ENCODE data around the gene HIRA. TPM values are rescaled to one million over a fixed set of nuclear protein-coding genes. Genes with fewer than 3 reads are reported as not detected.
A peak's percentile ranks its signal among the peaks of the same experiment; 100 is the strongest.

Gene HIRA
- total RNA-seq, 2 experiments from 2014 or later, result 31.2 to 55.7 TPM

DNA sequence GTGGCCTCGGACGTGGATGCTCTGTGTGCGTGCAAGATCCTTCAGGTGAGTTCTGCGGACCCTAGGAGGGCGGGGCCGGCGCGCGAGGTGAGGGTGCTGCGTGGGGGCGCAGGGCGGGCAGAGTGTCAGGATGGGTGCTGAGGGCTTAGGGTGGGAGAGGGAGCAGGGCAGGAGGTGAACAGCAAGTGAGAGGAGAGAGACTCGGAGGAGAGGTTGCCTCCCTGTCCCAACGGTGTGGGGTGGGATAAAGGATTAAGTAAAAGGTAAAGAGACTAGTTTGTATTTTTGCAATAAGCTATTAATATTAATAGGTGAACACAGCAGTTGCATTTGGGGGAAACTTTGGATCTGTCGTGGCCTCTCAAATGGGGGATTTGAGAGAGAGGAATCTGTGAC is 48.6 kb upstream of the HIRA start:
- peak overlapping the region; percentile 98 for H3K4me2 ChIP-seq (ENCODE audit: low read length)
- intact Hi-C loops (cut with micrococcal nuclease; ENCODE audit: unreplicated experiment), result loop anchor here (5.0 kb wide), 1 partner anchor 33 kb away; the partner anchor contains the start of gene C22orf39
- H3K27ac ChIP-seq (ENCODE audit: low read depth, low read length, poor library complexity, severe bottlenecking), result peak overlapping the region; percentile 75
- H3K4me3 ChIP-seq (ENCODE audit: low read depth, low read length, poor library complexity, severe bottlenecking), result peak overlapping the region; percentile 94
- CTCF ChIA-PET (ENCODE audit: unreplicated experiment), result interaction anchor here (0.5 kb wide), 1 partner anchor 31 kb away, joined by 3 read pairs; no protein-coding TSS in a partner anchor
- no TSS peak for BruUV-seq (replicated peaks)
- POLR2A ChIA-PET, result interaction anchor here (0.6 to 1.6 kb wide), 5 partner anchors 52 to 1505 kb away, joined by 3 to 6 read pairs (median 5); no protein-coding TSS in a partner anchor
- DNase-seq (ENCODE audit: low spot score), result peak; percentile 31
- TF ChIP-seq EZH2phosphoT487 (IDR thresholded peaks at IDR 0.05; ENCODE audit: borderline replicate concordance, low read depth, low read length), result no peak
- TF ChIP-seq, protein P1, sequence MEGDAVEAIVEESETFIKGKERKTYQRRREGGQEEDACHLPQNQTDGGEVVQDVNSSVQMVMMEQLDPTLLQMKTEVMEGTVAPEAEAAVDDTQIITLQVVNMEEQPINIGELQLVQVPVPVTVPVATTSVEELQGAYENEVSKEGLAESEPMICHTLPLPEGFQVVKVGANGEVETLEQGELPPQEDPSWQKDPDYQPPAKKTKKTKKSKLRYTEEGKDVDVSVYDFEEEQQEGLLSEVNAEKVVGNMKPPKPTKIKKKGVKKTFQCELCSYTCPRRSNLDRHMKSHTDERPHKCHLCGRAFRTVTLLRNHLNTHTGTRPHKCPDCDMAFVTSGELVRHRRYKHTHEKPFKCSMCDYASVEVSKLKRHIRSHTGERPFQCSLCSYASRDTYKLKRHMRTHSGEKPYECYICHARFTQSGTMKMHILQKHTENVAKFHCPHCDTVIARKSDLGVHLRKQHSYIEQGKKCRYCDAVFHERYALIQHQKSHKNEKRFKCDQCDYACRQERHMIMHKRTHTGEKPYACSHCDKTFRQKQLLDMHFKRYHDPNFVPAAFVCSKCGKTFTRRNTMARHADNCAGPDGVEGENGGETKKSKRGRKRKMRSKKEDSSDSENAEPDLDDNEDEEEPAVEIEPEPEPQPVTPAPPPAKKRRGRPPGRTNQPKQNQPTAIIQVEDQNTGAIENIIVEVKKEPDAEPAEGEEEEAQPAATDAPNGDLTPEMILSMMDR (conservative IDR thresholded peaks at IDR 0.05; ENCODE audit: low read length), result no peak
- no peaks in the 10 kb centered on the region for H3K9me2 ChIP-seq (ENCODE audit: insufficient read depth, low read length)
- peaks cover 14% of the 10 kb centered on the region for H3K4me1 ChIP-seq (ENCODE audit: insufficient read depth, low read length, poor library complexity, severe bottlenecking)
- no peaks in the 10 kb centered on the region for H3K9me3 ChIP-seq (ENCODE audit: low read length)
- peak overlapping the region; percentile 78; the same call in 1 of the 2 replicates for H2AFZ ChIP-seq (ENCODE audit: low read length)
- H3K36me3 ChIP-seq (ENCODE audit: insufficient read depth, low read length), result peaks cover 55% of the 10 kb centered on the region
- peaks cover 60% of the 10 kb centered on the region for H3K79me2 ChIP-seq (ENCODE audit: insufficient read depth, low read depth, low read length)
- H4K20me1 ChIP-seq (ENCODE audit: insufficient read depth, low read length), result peaks cover 19% of the 10 kb centered on the region

DNA sequence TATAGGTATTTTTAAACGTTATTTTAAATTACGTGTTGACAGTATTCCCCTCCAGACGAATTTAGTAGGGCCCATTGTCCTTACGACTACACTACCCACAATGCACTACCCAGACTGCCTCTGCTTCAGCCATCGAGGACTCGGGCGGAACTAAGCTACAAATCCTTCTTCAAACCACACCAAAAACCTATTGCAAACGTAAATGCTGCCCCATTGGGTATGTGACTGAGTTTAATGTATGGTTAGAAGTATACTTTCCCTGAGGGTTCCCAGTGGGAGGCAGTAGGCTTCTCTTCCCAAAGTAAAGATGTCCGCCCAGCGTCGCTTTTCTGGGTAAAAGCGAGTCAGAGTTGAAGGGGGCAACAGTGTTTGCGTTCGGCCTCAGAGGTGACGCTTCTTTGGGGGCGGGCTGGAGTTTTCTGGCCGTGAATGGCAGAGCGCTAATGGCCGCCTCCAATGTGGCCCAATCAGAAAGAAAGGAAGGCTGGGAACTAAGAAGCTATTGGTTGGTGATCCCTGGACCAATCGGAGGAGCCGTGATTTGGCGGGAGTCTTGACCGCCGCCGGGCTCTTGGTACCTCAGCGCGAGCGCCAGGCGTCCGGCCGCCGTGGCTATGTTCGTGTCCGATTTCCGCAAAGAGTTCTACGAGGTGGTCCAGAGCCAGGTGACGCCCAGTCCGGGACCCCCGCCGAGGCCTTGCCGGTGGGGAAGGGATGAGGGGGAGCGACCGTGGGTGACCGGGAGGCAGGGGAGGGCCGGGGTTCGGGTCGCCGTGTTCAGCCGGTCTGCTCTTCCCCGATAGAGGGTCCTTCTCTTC is 48.0 kb upstream of the HIRA start, which contains the start of gene CDC45:
Gene CDC45 (plus strand): TSS at position 566 of the 818 bp plus-strand sequence. CDS start 49 bp downstream, at position 615.
- no peaks in the 10 kb centered on the region for H3K9me3 ChIP-seq (ENCODE audit: low read length)
- BruUV-seq (replicated peaks), result no TSS peak
- H3K27ac ChIP-seq (ENCODE audit: low read depth, low read length, poor library complexity, severe bottlenecking), result peak within 1 kb of the TSS; percentile 75
- peak within 1 kb of the TSS; percentile 78 for H2AFZ ChIP-seq (ENCODE audit: low read length)
- ChIA-PET CTCF (ENCODE audit: unreplicated experiment) (no interaction called here), POLR2A (interaction anchor here (0.6 to 1.6 kb wide), 9 partner anchors 52 to 1505 kb away, joined by 3 to 6 read pairs (median 4); no protein-coding TSS in a partner anchor)
- TF ChIP-seq, protein P1 (conservative IDR thresholded peaks at IDR 0.05; ENCODE audit: low read length), result no peak
- no peak for TF ChIP-seq EZH2phosphoT487 (IDR thresholded peaks at IDR 0.05; ENCODE audit: borderline replicate concordance, low read depth, low read length)
- intact Hi-C loops (cut with micrococcal nuclease; ENCODE audit: unreplicated experiment), result loop anchor here (5.0 kb wide), 1 partner anchor 32 kb away; the partner anchor contains the start of gene C22orf39
- H3K4me1 ChIP-seq (ENCODE audit: insufficient read depth, low read length, poor library complexity, severe bottlenecking), result peaks cover 14% of the 10 kb centered on the region
- no peaks in the 10 kb centered on the region for H3K9me2 ChIP-seq (ENCODE audit: insufficient read depth, low read length)
- H4K20me1 ChIP-seq (ENCODE audit: insufficient read depth, low read length), result peaks cover 19% of the 10 kb centered on the region
- peaks cover 66% of the 10 kb centered on the region for H3K79me2 ChIP-seq (ENCODE audit: insufficient read depth, low read depth, low read length)
- H3K36me3 ChIP-seq (ENCODE audit: insufficient read depth, low read length), result peaks cover 55% of the 10 kb centered on the region
- peak; percentile 98 for DNase-seq (ENCODE audit: low spot score)
- H3K4me3 ChIP-seq (ENCODE audit: low read depth, low read length, poor library complexity, severe bottlenecking), result peak within 1 kb of the TSS; percentile 94
- H3K4me2 ChIP-seq (ENCODE audit: low read length), result peak within 1 kb of the TSS; percentile 100

Measured in OCI-LY7 (cell line).